ENCODE data around the gene CBX1.
A peak's percentile ranks its signal among the peaks of the same experiment; 100 is the strongest.

The CBX1 gene

GRCh38 chr17:48122665-48123045 lies 21.4 kb upstream of the CBX1 start:
- Histone ChIP-seq H3K4me3 (ENCODE audit: low read depth in 1 of 2, low read length in 1 of 2) (no peak overlapping the region), H3K4me1 (ENCODE audit: control insufficient read depth in 1 of 2, insufficient read depth in 1 of 2, low read depth in 1 of 2, low read length in 1 of 2) (no peaks in the 10 kb centered on the region), H3K27me3 (no peaks in the 10 kb centered on the region), H3K9me3 (no peaks in the 10 kb centered on the region), H3K27ac (no peak overlapping the region), H3K36me3 (peaks cover 96% of the 10 kb centered on the region)
- no peak for TF ChIP-seq CTCF (IDR thresholded peaks at IDR 0.05)

GRCh38 chr17:48121923-48122664 lies 20.8 kb upstream of the CBX1 start:
- no peak for TF ChIP-seq CTCF (IDR thresholded peaks at IDR 0.05)
- Histone ChIP-seq H3K27ac (no peak overlapping the region), H3K36me3 (peaks cover 96% of the 10 kb centered on the region), H3K4me3 (ENCODE audit: low read depth in 1 of 2, low read length in 1 of 2) (no peak overlapping the region), H3K4me1 (ENCODE audit: control insufficient read depth in 1 of 2, insufficient read depth in 1 of 2, low read depth in 1 of 2, low read length in 1 of 2) (no peaks in the 10 kb centered on the region), H3K27me3 (no peaks in the 10 kb centered on the region), H3K9me3 (no peaks in the 10 kb centered on the region)

GRCh38 chr17:48113201-48113676 lies 12.0 kb upstream of the CBX1 start:
- no peak for TF ChIP-seq CTCF (IDR thresholded peaks at IDR 0.05)
- Histone ChIP-seq H3K27me3 (no peaks in the 10 kb centered on the region), H3K9me3 (no peaks in the 10 kb centered on the region), H3K4me3 (ENCODE audit: low read depth in 1 of 2, low read length in 1 of 2) (peak overlapping the region; percentile 47 to 57), H3K4me1 (ENCODE audit: control insufficient read depth in 1 of 2, insufficient read depth in 1 of 2, low read depth in 1 of 2, low read length in 1 of 2) (peaks cover 65 to 67% of the 10 kb centered on the region in 2 experiments), H3K27ac (peak overlapping the region; percentile 96), H3K36me3 (peaks cover 38% of the 10 kb centered on the region)

GRCh38 chr17:48111937-48112241 lies 10.6 kb upstream of the CBX1 start:
- Histone ChIP-seq H3K27me3 (no peaks in the 10 kb centered on the region), H3K36me3 (peaks cover 25% of the 10 kb centered on the region), H3K27ac (peak overlapping the region; percentile 96), H3K4me3 (ENCODE audit: low read depth in 1 of 2, low read length in 1 of 2) (peak overlapping the region; percentile 4 to 57), H3K4me1 (ENCODE audit: control insufficient read depth in 1 of 2, insufficient read depth in 1 of 2, low read depth in 1 of 2, low read length in 1 of 2) (peaks cover 69 to 74% of the 10 kb centered on the region in 2 experiments), H3K9me3 (no peaks in the 10 kb centered on the region)
- TF ChIP-seq CTCF (IDR thresholded peaks at IDR 0.05) = no peak

- no peak for TF ChIP-seq CTCF (IDR thresholded peaks at IDR 0.05)
- Histone ChIP-seq H3K9me3 (no peaks in the 10 kb centered on the region), H3K27me3 (no peaks in the 10 kb centered on the region), H3K36me3 (peaks cover 14% of the 10 kb centered on the region), H3K4me3 (ENCODE audit: low read depth in 1 of 2, low read length in 1 of 2) (peak overlapping the region; percentile 26 to 96), H3K27ac (peak overlapping the region; percentile 96), H3K4me1 (ENCODE audit: control insufficient read depth in 1 of 2, insufficient read depth in 1 of 2, low read depth in 1 of 2, low read length in 1 of 2) (peaks cover 80 to 85% of the 10 kb centered on the region in 2 experiments)
Observed at GRCh38 chr17:48110761-48111160, 9.5 kb upstream of the CBX1 start.
